NCI-H1417 treated with DMSO at 0.1 percent for 48 hours (cell line): ENCODE measurements around the gene C19orf85.
"Not testable (repeated sequence)": the region's sequence is repeated elsewhere in the genome, so short reads cannot be mapped to it uniquely, and the experiment has no call there.

ENCODE experiments used
- DNase-seq: peaks from one replicate; lab custom pipeline; 2025; lab: John Stamatoyannopoulos, UW

C19orf85 gene

DNA sequence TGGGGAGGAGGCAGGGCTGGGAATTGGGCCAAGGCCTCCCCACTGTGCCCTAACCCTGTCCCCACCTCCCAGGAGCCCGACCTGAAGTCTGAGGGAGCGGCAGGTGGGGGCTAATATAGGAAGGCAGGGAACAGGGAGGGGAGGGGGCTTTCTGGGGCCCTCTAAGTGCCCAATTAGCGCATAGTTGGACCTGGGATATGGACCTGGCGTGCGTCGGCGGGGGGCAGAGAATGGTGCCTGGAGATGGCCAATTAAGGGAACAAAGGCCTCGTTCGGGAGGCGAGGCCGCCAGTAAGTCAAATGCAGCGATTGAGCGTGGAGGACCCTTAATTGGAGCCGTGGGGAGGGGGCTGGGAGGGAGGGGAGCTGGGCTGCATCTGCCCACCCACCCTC is at the start of gene C19orf85:
Gene C19orf85 (minus strand): TSS at position 90 of the 393 bp plus-strand sequence. CDS start 197 bp downstream, outside the sequence.
- no peak for DNase-seq

DNA sequence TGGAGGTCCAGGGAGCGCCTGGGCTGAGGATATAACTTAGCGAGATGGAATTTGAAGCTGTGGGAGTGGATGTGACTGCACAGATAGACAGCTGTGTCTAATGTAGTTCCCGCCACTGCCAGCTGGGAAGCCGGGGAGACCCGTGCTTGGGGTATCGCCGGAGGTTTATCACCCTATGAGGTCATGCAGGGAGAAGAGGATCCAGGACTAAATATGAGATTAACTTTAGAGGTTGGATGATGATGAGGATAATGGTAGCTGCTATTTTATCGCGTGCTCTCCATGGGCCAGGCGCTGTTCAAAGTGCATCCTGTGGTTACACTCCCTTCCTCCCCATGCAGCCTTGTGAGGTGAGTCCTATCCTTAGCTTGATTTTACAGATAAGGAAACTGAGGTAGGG is 43.6 kb upstream of the C19orf85 start:
- DNase-seq: no peak

DNA sequence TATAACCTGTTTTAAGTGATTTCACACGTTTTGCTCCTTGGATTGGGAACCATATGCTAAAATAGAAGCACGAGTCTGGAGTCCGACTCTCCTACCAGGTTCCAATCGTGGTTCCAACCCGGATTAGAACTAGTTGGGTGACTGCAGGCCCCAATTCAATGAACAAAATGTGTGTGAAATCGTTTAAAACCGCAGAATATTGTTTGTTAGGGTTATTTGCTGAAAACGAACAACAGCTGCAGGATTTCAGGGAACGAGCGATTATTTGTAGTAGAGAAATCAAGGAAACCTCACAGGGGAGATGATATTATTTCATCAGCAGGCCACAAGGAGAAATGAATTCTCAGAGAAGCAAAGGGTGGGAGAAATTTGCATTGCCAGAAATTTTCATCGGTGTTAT is 40.4 kb upstream of the C19orf85 start:
- no peak for DNase-seq

DNA sequence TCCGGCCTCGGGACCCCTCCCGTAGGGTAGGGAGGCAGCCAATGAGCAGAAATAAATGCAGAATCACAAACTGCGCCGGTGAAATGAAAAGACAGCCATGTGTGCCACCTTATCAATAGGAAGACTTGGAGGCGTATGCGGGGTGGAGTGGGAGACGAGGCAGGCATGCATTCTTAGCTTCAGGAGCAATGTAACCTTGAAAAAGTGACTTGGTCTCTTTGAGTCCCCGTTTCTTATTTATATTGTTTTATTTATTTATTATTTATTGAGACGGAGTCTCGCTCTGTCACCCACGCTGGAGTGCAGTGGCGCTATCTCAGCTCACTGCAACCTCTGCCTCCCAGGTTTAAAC is 39.7 kb upstream of the C19orf85 start:
- no peak for DNase-seq

DNA sequence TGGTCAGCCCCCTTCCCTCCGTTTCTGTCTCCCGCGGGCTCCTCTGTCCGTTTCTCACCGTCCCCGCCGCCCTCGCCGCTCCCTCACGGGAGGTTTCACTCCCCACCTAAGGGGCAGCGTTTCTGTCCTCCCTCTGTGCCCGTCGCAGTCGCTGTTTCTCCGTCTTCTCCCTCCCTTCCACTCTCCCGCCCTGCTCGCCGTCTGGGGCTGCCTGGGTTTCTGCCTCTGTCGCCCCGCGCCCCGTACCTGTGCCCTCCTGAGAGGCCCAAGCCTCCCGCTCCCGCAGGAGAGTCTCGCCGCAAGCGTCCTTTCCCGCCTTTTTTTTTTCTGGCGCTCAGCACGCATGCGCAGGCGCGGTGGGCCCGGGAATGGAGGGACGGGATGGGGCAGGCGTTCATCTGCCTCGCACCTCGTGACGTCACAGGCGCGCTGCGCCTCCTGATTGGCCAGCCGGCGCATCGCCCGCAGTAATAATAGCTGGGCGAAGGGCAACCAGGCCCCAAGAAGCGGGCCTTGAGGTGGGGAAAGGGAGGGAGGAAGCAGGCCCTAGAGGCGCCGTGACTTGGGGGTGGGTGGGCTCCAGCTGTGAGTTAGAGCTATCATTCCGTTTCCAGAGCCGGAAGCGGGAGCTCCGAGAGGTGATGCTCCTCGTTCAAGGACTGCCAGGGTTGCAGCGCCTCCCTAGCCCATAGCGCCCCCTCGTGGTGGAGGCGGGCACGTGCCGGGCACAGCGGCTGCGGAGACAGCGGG is 39.1 kb upstream of the C19orf85 start:
- DNase-seq: peak; percentile 25

DNA sequence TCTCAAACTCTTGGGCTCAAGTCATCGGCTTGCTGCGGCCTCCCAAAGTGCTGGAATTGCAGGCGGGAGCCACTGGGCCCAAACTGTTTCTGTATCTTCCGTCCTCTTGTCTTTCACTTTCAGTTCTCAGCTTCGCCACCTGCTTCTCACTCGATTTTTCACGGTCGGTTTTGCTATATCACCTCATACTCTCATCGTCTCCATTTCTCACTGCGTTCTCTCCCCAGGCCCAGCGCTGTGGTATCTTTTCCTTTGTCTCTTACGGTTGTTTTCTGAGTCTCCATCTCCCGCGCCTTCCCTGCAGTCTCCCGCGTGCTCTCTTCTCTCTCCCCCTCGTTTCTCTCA is 38.6 kb upstream of the C19orf85 start:
- no peak for DNase-seq

DNA sequence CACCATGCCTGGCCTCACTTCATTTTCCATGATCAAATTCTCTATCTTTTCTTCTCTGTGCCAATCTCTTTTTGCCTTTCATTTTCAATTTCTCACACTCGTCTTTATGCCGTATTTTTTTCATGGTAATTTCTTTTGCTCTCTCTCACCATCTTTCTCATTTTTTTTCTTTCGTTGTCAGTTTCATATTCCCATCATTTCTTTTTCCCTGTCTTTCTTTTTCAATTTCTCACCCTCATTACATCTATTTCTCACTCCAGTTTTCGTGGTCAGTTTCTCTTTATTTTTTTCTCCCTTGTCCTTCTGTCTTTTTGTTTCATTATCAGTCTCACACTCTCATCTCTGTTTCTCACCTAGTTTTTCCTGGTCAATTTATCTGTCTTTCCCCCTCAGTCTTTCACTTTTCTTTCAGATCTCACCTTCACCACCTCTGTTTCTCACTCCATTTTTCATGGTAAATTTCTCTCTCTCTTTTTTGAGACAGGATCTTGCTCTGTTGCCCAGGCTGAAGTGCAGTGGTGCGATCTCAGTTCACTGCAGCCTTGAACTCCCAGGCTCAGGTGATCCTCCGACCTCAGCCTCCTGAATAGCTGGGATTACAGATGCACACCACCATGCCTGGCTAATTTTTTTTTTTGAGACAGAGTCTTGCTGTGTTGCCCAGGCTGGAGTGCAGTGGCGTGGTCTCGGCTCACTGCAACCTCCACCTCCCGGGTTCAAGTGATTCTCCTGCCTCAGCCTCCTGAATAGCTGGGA is 37.8 kb upstream of the C19orf85 start:
- DNase-seq: no peak

DNA sequence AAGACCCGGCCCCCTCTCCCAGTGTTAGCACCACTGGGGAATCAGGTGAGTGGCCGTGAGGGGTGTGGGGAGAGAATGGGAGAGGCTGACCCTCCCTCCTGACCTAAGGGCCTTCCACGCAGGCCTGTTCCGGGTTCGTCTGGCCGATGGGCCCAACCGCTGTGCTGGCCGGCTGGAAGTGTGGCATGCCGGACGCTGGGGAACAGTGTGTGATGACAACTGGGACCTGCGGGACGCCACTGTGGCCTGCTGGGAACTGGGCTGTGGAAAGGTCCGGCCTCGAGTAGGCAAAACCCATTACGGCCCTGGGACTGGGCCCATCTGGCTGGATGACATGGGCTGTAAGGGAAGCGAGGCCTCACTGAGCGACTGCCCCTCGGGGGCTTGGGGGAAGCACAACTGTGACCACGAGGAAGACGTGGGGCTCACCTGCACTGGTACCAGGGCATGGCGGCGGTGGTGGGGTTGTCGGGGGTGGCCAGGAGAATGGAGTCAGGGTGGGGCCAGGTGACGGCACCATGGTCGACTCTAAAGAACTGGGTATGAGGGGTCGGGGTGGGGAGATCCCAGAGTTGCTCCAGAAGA is 35.9 kb upstream of the C19orf85 start:
- DNase-seq: no peak

DNA sequence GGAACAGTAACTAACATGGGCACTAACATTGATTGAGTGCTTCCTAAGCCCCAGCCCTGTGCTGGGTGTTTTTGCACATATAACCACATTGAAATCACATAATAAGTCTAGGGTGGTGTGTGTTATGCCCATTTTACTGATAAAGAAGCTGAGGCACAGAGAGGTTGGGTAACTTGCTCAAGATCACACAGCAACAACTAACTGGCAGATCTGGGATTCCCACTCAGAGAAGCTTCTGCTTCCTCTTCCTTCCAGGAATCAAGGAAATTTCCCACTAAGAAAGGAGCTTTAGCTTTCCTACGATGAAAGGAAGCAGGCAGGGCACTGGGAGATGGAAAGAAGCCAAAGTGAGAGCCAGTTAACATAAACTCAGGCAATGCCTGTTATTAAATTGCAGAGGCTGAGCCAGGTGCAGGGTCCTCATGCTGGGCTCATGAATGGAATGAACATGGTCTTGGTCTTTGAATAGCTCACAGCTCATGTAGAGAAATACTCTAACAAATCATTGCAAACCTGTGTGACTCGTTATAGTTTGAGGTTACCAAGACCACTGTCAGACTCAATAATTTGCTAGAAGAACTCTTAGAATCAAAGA is 33.8 kb upstream of the C19orf85 start:
- no peak for DNase-seq

DNA sequence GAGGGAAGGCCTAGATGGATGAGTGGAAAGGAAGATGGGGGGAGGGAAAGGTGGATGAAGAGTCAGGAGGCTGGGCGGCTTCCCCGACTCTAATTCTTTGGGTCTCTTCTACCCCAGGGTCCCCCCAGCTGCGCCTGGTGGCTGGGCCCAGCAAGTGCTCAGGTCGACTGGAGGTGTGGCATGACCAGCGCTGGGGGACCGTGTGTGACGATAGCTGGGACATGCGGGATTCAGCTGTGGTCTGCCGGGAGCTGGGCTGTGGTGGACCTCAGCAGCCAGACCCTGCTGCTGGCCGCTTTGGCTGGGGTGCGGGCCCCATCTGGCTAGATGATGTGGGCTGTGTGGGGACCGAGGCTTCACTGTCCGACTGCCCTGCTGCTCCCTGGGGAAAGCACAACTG is 33.2 kb upstream of the C19orf85 start:
- no peak for DNase-seq

DNA sequence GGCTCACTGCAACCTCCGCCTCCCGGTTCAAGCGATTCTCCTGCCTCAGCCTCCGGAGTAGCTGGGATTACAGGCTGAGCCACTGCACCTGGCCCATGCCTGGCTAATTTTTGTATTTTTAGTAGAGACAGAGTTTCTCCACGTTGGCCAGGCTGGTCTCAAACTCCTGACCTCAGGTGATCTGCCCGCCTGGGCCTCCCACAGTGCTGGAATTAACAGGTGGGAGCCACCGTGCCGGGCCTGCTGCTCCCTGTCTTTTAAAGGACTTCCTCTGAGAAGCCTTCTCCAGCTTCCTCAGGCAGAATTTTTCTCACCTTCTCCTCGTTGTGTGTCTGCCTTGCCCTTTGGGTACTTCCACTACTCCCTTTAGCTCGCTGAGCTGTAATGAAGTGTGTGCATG is 32.3 kb upstream of the C19orf85 start:
- DNase-seq: not testable (repeated sequence)

DNA sequence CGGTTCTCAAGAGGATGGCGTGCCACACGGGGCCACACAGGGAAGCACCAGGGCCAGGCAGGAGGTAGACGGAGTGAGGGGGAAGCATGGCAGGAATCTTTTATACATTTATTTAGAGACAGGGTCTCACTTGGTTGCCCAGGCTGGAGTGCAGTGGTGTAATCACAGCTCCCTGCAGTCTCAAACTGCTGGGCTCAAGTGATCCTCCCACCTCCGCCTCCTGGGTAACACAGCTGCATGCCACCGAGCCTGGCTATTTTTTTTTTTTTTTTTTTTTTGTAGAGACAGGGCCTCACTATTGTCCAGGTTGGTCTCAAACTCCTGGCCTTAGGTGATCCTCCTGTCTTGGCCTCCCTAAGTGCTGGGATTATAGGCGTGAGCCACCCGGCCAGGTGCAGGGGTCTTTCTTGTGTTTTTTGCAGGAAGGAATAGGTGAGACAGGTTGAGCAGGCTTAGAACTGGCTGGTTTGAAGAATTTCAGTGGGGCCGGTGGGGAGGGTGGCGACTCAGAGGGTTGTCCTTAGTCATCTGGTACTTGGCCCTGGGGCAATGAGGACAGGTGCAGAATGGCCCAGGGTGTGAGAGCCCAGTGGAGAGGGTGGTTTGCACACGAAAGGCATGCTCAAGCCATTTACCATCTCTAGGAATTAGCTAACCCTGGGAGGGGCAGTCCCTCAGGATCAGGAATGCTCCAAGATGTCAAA is 31.2 kb upstream of the C19orf85 start:
- DNase-seq: no peak

DNA sequence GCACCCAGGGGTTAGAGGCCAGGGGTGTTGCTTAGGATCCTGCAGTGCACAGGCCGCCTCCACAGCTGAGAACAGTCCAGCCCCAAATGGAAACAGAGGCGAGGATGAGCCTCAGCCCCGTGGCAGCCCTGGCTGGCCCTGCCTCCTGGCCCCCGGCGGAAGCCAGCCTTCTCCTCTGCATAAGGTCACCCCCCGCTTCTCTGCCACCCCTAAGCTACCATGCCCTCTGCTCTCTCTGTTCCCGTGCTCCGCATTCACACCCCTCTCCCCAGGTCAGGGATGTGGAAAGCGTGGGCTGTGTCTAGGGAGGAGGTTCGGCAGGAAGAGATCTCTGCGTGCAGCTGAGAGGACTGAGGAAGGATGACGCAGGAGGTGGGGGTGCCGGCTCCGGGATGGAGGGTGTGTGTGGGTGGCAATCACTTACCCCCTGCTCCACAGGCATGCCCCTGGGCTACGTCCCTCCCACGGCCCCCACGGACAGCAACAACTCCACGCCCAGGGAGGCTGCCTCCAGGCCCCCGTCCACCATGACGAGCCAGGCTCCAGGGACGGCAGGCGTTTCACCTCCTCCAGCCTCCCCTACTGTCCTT is 29.7 kb upstream of the C19orf85 start:
- no peak for DNase-seq

DNA sequence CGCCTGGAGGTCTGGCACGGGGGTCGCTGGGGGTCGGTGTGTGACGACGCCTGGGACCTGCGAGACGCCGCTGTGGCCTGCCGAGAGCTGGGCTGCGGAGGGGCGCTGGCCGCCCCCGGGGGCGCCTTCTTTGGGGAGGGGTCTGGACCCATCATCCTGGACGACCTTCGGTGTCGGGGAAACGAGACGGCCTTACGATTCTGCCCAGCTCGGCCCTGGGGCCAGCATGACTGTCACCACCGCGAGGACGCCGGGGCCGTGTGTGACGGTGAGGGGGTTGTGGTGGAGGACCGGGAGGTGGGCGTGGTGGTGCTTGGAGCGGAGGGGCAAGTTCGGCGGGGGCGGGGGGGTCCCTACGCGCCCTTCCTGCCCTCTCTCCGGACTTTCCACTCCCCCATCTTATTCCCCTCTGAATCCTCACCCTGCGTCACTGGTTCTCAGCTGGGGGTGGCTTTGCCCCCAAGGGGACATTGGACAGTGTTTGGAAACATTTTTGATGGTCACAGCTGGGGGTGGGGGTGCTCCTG is 29.2 kb upstream of the C19orf85 start:
- DNase-seq: no peak

DNA sequence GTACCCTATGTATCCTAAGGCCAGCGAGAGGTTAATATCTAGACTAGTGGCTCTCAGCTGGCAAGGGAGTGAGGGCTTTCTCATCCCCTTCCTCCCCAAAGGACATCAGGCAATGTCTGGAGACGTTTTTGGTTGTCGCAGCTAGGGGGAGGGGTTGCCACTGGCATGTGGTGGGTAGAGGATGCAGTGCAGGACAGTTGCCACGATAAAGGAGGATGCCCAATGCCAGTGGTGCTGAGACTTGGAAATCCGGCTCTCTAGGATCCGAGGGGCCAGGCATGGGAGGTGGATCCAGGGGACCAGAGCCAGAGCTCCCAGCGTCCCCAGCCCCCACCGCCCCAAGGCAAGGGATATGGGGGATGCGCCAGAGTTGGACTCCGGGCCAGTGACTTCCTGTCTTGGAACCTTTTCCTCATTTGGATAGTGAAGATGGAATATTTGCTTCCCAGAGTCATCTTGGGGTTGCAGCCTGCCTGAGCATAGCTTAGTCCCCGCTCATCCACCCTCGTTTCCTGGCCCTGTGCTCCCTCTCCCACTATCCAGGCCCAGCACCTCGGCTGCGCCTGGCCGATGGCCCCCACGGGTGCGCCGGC is 28.6 kb upstream of the C19orf85 start:
- no peak for DNase-seq

DNA sequence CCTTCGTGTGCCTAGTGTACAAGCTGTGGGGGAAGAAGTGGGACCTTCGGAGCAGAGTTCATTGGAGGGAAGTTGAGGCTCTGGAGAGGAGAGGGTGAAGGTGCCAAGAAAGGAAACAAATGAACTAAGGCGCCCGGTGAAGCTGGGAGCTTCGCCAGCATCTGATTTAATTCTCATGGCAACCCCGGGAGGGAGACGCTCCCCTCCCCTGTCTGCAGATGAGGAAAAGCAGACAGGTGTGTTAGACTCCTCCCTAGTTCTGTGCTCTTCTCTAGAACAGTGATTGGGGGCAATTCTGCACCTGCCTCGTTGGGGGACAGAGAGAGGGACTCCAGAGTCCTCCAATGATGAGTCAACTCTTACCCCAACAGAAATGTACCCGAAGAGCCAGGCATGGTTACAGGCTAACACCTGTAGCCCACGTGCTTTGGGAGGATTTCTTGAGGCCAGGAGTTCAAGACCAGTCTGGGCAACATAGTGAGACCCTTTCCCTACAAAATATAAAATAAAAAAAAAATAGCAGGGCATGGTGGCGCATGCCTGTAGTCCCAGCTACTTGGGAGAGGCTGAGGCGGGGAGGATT is 27.9 kb upstream of the C19orf85 start:
- no peak for DNase-seq

DNA sequence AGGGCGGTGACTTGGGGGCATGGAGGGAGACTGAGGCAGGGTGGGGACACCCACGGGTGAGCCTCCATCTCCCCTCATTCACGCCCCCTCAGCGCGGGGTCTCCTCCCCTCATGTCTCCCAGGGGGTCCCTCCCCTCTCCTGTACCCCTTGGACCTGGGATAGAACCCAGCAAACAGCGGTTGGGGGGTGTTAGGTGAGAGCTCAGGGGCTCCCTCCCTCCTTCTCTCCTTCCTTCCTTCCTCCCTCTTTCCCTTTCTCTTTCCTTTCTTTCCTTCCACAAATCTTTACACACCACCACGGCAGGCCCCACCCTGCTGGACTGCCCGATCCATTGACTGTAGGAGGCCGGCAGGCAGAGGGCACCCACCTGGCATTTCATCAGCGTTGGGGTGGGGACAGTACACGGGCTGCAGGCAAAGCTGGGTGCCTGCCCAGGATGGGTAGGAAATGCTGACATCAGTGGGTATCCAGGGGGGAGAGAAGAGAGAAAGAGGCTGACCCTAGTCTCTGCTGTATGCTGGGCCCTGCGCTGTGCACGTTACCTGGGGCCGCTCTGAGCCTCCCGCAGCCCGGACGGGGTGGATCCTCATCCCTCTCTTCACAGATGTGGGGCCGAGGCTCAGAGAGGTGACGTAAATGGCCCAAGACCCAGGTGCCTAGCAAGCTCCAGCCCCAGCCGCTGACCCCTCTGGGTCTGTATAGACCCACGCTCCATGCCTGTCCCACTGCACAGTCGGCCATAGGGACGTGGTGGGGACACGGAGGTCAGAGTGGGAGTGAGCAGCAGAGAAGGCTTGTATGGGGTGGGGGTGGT is 27.2 kb upstream of the C19orf85 start:
- no peak for DNase-seq

DNA sequence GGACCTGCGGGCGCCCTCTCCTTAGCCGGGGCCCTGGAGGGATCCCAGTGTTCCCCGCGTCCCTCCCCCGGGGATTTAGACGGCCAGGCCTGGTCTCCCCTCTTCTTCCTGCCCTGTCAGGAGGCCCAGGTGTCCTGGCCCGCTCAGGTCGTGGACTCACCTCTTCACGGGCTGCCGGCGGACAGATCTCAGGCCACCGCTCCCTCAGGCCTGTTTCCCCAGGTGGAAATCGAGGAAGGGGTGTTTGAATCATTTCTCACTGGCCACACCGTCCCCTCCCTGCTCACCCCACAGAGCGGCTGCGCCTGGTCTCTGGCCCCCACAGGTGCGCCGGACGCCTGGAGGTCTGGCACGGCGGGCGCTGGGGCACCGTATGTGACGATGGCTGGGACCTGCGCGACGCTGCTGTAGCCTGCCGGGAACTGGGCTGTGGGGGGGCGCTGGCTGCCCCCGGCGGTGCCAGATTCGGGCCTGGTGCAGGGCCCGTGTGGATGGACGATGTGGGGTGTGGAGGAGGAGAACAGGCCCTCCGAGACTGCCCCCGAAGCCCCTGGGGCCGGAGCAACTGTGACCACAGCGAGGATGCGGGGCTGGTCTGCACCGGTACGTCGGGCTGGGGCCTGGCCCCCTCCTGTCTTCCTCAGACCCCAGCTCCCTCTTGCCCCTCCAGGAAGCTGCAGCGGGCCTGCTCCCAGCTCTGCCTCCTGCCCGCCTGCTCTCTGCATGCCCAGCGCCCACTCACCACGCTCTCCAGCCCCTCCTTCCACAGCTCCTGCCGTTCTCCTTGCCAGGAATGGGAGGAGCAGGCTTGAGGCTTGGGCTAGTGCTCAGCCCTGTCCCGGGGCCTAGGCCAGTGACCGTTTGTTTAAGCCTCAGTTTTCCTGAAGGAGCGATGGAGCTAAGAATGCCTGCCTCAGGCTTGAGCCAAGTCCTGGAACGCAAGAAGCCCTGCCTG is 26.2 kb upstream of the C19orf85 start:
- no peak for DNase-seq
